ENCODE results near the gene ZNF77.

- TF ChIP-seq, protein P1, sequence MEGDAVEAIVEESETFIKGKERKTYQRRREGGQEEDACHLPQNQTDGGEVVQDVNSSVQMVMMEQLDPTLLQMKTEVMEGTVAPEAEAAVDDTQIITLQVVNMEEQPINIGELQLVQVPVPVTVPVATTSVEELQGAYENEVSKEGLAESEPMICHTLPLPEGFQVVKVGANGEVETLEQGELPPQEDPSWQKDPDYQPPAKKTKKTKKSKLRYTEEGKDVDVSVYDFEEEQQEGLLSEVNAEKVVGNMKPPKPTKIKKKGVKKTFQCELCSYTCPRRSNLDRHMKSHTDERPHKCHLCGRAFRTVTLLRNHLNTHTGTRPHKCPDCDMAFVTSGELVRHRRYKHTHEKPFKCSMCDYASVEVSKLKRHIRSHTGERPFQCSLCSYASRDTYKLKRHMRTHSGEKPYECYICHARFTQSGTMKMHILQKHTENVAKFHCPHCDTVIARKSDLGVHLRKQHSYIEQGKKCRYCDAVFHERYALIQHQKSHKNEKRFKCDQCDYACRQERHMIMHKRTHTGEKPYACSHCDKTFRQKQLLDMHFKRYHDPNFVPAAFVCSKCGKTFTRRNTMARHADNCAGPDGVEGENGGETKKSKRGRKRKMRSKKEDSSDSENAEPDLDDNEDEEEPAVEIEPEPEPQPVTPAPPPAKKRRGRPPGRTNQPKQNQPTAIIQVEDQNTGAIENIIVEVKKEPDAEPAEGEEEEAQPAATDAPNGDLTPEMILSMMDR (IDR thresholded peaks at IDR 0.05; ENCODE audit: low read depth, low read length, missing input control): no peak
- no peak for TF ChIP-seq TAF1 (conservative IDR thresholded peaks at IDR 0.05)
- TF ChIP-seq ATF3 (IDR thresholded peaks at IDR 0.05): no peak
- TF ChIP-seq, protein P2, sequence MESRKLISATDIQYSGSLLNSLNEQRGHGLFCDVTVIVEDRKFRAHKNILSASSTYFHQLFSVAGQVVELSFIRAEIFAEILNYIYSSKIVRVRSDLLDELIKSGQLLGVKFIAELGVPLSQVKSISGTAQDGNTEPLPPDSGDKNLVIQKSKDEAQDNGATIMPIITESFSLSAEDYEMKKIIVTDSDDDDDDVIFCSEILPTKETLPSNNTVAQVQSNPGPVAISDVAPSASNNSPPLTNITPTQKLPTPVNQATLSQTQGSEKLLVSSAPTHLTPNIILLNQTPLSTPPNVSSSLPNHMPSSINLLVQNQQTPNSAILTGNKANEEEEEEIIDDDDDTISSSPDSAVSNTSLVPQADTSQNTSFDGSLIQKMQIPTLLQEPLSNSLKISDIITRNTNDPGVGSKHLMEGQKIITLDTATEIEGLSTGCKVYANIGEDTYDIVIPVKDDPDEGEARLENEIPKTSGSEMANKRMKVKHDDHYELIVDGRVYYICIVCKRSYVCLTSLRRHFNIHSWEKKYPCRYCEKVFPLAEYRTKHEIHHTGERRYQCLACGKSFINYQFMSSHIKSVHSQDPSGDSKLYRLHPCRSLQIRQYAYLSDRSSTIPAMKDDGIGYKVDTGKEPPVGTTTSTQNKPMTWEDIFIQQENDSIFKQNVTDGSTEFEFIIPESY (IDR thresholded peaks at IDR 0.05): no peak
- no peak for TF ChIP-seq MAX (IDR thresholded peaks at IDR 0.05)
- TF ChIP-seq, protein P3, sequence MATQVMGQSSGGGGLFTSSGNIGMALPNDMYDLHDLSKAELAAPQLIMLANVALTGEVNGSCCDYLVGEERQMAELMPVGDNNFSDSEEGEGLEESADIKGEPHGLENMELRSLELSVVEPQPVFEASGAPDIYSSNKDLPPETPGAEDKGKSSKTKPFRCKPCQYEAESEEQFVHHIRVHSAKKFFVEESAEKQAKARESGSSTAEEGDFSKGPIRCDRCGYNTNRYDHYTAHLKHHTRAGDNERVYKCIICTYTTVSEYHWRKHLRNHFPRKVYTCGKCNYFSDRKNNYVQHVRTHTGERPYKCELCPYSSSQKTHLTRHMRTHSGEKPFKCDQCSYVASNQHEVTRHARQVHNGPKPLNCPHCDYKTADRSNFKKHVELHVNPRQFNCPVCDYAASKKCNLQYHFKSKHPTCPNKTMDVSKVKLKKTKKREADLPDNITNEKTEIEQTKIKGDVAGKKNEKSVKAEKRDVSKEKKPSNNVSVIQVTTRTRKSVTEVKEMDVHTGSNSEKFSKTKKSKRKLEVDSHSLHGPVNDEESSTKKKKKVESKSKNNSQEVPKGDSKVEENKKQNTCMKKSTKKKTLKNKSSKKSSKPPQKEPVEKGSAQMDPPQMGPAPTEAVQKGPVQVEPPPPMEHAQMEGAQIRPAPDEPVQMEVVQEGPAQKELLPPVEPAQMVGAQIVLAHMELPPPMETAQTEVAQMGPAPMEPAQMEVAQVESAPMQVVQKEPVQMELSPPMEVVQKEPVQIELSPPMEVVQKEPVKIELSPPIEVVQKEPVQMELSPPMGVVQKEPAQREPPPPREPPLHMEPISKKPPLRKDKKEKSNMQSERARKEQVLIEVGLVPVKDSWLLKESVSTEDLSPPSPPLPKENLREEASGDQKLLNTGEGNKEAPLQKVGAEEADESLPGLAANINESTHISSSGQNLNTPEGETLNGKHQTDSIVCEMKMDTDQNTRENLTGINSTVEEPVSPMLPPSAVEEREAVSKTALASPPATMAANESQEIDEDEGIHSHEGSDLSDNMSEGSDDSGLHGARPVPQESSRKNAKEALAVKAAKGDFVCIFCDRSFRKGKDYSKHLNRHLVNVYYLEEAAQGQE (IDR thresholded peaks at IDR 0.05): no peak
- no peak for TF ChIP-seq RAD21 (IDR thresholded peaks at IDR 0.05)
- TF ChIP-seq EGR1 (IDR thresholded peaks at IDR 0.05; ENCODE audit: low read depth in 2 of 2): no peak
- TF ChIP-seq YY1 (IDR thresholded peaks at IDR 0.05): no peak
- TF ChIP-seq HNF4G (IDR thresholded peaks at IDR 0.05): no peak
- TF ChIP-seq NR2F2 (IDR thresholded peaks at IDR 0.05): peak; percentile 61
These were observed 37.8 kb upstream of the ZNF77 start for GRCh38 chr19:2982561-2982960.
